Keratinocyte (primary cell): ENCODE results near the gene SMCHD1. TPM values are rescaled to one million over a fixed set of nuclear protein-coding genes. Genes with fewer than 3 reads are reported as not detected.

Experiments
- DNase-seq: peaks from one replicate; pipeline ENCODE4 v3.0.0-alpha.2; 2011; ENCODE audit warnings: low read depth, missing footprints, low spot score
- FAIRE-seq: peaks from 2 replicates; lab custom pipeline; 2011; peaks lifted over from hg19 to GRCh38; lab: Jason Lieb, UNC
- H2AFZ ChIP-seq: 2 replicates; pipeline ENCODE4 v1.6.0; 2012; ENCODE audit warnings: low read length, control low read depth, inconsistent platforms; ENCODE audit not compliant: control insufficient read depth
- H3K27ac ChIP-seq: 2 replicates; pipeline ENCODE4 v1.5.1; 2011; ENCODE audit warnings: low read length; ENCODE audit not compliant: control insufficient read depth, insufficient read depth
- H3K27me3 ChIP-seq: 3 replicates; pipeline ENCODE4 v1.6.0; 2011; ENCODE audit warnings: low read length; ENCODE audit not compliant: control insufficient read depth, insufficient read depth; ENCODE audit errors: extremely low read depth
- H3K36me3 ChIP-seq, 2 experiments: 2 replicates in 1 of 2; 3 replicates in 1 of 2; pipeline ENCODE4 v1.5.1; 2011; ENCODE audit warnings: low read length in 2 of 2, mild to moderate bottlenecking in 1 of 2; ENCODE audit not compliant: control insufficient read depth in 2 of 2, insufficient read depth in 2 of 2; ENCODE audit errors: extremely low read depth in 1 of 2
- H3K4me1 ChIP-seq: 3 replicates; pipeline ENCODE4 v1.5.1; 2011; ENCODE audit warnings: low read length; ENCODE audit not compliant: control insufficient read depth, insufficient read depth; ENCODE audit errors: extremely low read depth
- H3K4me2 ChIP-seq: 3 replicates; pipeline ENCODE4 v1.6.0; 2011; ENCODE audit warnings: low read depth, low read length; ENCODE audit not compliant: control insufficient read depth, insufficient read depth; ENCODE audit errors: extremely low read depth
- H3K4me3 ChIP-seq, 3 experiments: fragments of 200-600 bp in 1 of 3; sonication (generic) in 1 of 3; 2 replicates in 2 of 3; 3 replicates in 1 of 3; pipeline ENCODE4 v1.5.1; 2011 to 2016; ENCODE audit warnings: low read length in 3 of 3, mild to moderate bottlenecking in 3 of 3, control low read depth in 2 of 3, inconsistent platforms in 1 of 3, low read depth in 1 of 3, mixed read lengths in 1 of 3, mixed run types in 1 of 3, moderate library complexity in 1 of 3; ENCODE audit not compliant: control insufficient read depth in 2 of 3, insufficient read depth in 2 of 3; ENCODE audit errors: extremely low read depth in 1 of 3
- H3K79me2 ChIP-seq: 2 replicates; pipeline ENCODE4 v1.6.0; 2012; ENCODE audit warnings: low read length; ENCODE audit not compliant: control insufficient read depth, insufficient read depth
- H3K9ac ChIP-seq: 3 replicates; pipeline ENCODE4 v1.6.0; 2011; ENCODE audit warnings: low read length; ENCODE audit not compliant: control insufficient read depth, insufficient read depth; ENCODE audit errors: extremely low read depth
- H3K9me1 ChIP-seq: 3 replicates; pipeline ENCODE4 v1.6.0; 2011; ENCODE audit warnings: low read length; ENCODE audit not compliant: control insufficient read depth, insufficient read depth; ENCODE audit errors: extremely low read depth
- H3K9me3 ChIP-seq: 2 replicates; pipeline ENCODE4 v1.5.1; 2012; ENCODE audit warnings: low read depth, low read length; ENCODE audit not compliant: control insufficient read depth
- H4K20me1 ChIP-seq: 3 replicates; pipeline ENCODE4 v1.6.0; 2011; ENCODE audit warnings: low read length; ENCODE audit not compliant: control insufficient read depth, insufficient read depth; ENCODE audit errors: extremely low read depth
- EZH2 ChIP-seq: IDR thresholded peaks from one replicate; pipeline ENCODE4 v1.6.1; 2012; ENCODE audit warnings: inconsistent platforms, mild to moderate bottlenecking, low read length, moderate library complexity
- dilution Hi-C: fragments of 300-500 bp; cut with MboI; formaldehyde crosslinking; loops from one replicate; pipeline ENCODE4 v1.7.0; 2020; ENCODE audit warnings: low sequenced_read_pairs; ENCODE audit not compliant: extremely low pct_ligation_motif_present
- polyA plus RNA-seq, 5 experiments: library from polyadenylated mRNA; depleted of rRNA in 3 of 5; stranded (reverse) in 3 of 5; stranded (forward) in 1 of 5; unstranded in 1 of 5; fragments of >200 nt; gene quantifications; 1 replicate in 1 of 5; 2 replicates in 3 of 5; 3 replicates in 1 of 5; pipeline versions ENCODE4 v1.2.1 to v1.2.3, GENCODE V29; 2011 to 2012; ENCODE audit warnings: missing spikeins in 2 of 5, low read depth in 1 of 5, low replicate concordance in 1 of 5
- TF ChIP-seq, protein P1 (sequence below), 3 experiments: IDR thresholded peaks in 1 of 3; conservative IDR thresholded peaks in 1 of 3; optimal IDR thresholded peaks in 1 of 3; 2 replicates in 2 of 3; 3 replicates in 1 of 3; pipeline versions ENCODE3 to v1.5.1; 2011; ENCODE audit warnings: low read length in 3 of 3, mild to moderate bottlenecking in 3 of 3, moderate library complexity in 2 of 3, control low read depth in 1 of 3, inconsistent platforms in 1 of 3; ENCODE audit not compliant: insufficient read depth in 2 of 3; ENCODE audit errors: extremely low read depth in 1 of 3

Gene SMCHD1
- polyA plus RNA-seq, 1 donor (not counting 4 experiments of a cell fraction or from before 2014, with no cell fraction given): 18.5 TPM

GRCh38 chr18:2612996-2613395 lies 42.5 kb upstream of the SMCHD1 start:
- no peak overlapping the region for H3K4me3 ChIP-seq
- no peaks in the 10 kb centered on the region for H4K20me1 ChIP-seq
- no peaks in the 10 kb centered on the region for H3K4me1 ChIP-seq
- TF ChIP-seq, protein P1, sequence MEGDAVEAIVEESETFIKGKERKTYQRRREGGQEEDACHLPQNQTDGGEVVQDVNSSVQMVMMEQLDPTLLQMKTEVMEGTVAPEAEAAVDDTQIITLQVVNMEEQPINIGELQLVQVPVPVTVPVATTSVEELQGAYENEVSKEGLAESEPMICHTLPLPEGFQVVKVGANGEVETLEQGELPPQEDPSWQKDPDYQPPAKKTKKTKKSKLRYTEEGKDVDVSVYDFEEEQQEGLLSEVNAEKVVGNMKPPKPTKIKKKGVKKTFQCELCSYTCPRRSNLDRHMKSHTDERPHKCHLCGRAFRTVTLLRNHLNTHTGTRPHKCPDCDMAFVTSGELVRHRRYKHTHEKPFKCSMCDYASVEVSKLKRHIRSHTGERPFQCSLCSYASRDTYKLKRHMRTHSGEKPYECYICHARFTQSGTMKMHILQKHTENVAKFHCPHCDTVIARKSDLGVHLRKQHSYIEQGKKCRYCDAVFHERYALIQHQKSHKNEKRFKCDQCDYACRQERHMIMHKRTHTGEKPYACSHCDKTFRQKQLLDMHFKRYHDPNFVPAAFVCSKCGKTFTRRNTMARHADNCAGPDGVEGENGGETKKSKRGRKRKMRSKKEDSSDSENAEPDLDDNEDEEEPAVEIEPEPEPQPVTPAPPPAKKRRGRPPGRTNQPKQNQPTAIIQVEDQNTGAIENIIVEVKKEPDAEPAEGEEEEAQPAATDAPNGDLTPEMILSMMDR (optimal IDR thresholded peaks at IDR 0.05 in 1 of 3, IDR thresholded peaks at IDR 0.05 in 1 of 3, conservative IDR thresholded peaks at IDR 0.05 in 1 of 3; ENCODE audit: extremely low read depth in 1 of 3, insufficient read depth in 2 of 3, low read length in 3 of 3): no peak
- no peak overlapping the region for H3K9ac ChIP-seq
- H3K9me1 ChIP-seq: no peaks in the 10 kb centered on the region
- H3K4me2 ChIP-seq: no peak overlapping the region
- no peaks in the 10 kb centered on the region for H3K27me3 ChIP-seq
- H3K27ac ChIP-seq: no peak overlapping the region
- FAIRE-seq (no peak), DNase-seq (no peak)
- H3K79me2 ChIP-seq: no peaks in the 10 kb centered on the region
- H3K9me3 ChIP-seq: no peaks in the 10 kb centered on the region
- H3K36me3 ChIP-seq: no peaks in the 10 kb centered on the region
- no peak overlapping the region for H2AFZ ChIP-seq
- dilution Hi-C loops: no loop called here

GRCh38 chr18:2617401-2617998 lies 38.0 kb upstream of the SMCHD1 start:
- dilution Hi-C loops: no loop called here
- Histone ChIP-seq H3K9ac (no peak overlapping the region), H3K9me1 (no peaks in the 10 kb centered on the region), H3K36me3 (no peaks in the 10 kb centered on the region), H3K4me3 (no peak overlapping the region), H3K79me2 (no peaks in the 10 kb centered on the region), H3K4me2 (no peak overlapping the region), H2AFZ (no peak overlapping the region), H3K4me1 (no peaks in the 10 kb centered on the region), H3K9me3 (no peaks in the 10 kb centered on the region), H4K20me1 (no peaks in the 10 kb centered on the region), H3K27ac (no peak overlapping the region), H3K27me3 (no peaks in the 10 kb centered on the region)
- TF ChIP-seq, protein P1 (optimal IDR thresholded peaks at IDR 0.05 in 1 of 3, IDR thresholded peaks at IDR 0.05 in 1 of 3, conservative IDR thresholded peaks at IDR 0.05 in 1 of 3; ENCODE audit: extremely low read depth in 1 of 3, insufficient read depth in 2 of 3, low read length in 3 of 3): no peak
- TF ChIP-seq EZH2: no peak
- DNase-seq: no peak
- no peak for FAIRE-seq
